Measurements from ENCODE around the gene WDHD1.
A peak's percentile ranks its signal among the peaks of the same experiment; 100 is the strongest.
"Not testable (repeated sequence)": the region's sequence is repeated elsewhere in the genome, so short reads cannot be mapped to it uniquely, and the experiment has no call there.

WDHD1 gene

GRCh38 chr14:55048900-55049436 lies 22.1 kb upstream of the WDHD1 start:
- no peak for DNase-seq (ENCODE audit: low read depth)

- DNase-seq (ENCODE audit: low read depth): no peak
Measured at GRCh38 chr14:55047301-55048053, 20.6 kb upstream of the WDHD1 start.

GRCh38 chr14:55045087-55045486 lies 18.2 kb upstream of the WDHD1 start:
- no peak for DNase-seq (ENCODE audit: low read depth)

GRCh38 chr14:55043528-55043927 lies 16.6 kb upstream of the WDHD1 start:
- no peak for DNase-seq (ENCODE audit: low read depth)

- DNase-seq (ENCODE audit: low read depth): no peak
Measured at GRCh38 chr14:55038708-55039107, 11.8 kb upstream of the WDHD1 start.

GRCh38 chr14:55037995-55038394 lies 11.1 kb upstream of the WDHD1 start:
- not testable (repeated sequence) for DNase-seq (ENCODE audit: low read depth)

GRCh38 chr14:55031190-55031589 lies 4.3 kb upstream of the WDHD1 start:
- no peak for DNase-seq (ENCODE audit: low read depth)

GRCh38 chr14:55028476-55028875 lies 1.6 kb upstream of the WDHD1 start:
- DNase-seq (ENCODE audit: low read depth): no peak

- DNase-seq (ENCODE audit: low read depth): no peak
Measured at GRCh38 chr14:55028066-55028465, 1.2 kb upstream of the WDHD1 start.

- DNase-seq (ENCODE audit: low read depth): no peak
Measured at GRCh38 chr14:55026441-55026792, 482 bp downstream of the WDHD1 start.

- DNase-seq (ENCODE audit: low read depth): no peak
Measured at GRCh38 chr14:55025948-55026347, 951 bp downstream of the WDHD1 start.

- DNase-seq (ENCODE audit: low read depth): not testable (repeated sequence)
Measured at GRCh38 chr14:55024365-55024764, 2.5 kb downstream of the WDHD1 start.

GRCh38 chr14:55019968-55020554 lies 6.8 kb downstream of the WDHD1 start:
- DNase-seq (ENCODE audit: low read depth): no peak

GRCh38 chr14:55015006-55015405 lies 11.9 kb downstream of the WDHD1 start:
- no peak for DNase-seq (ENCODE audit: low read depth)

GRCh38 chr14:55005071-55005470 lies 21.8 kb downstream of the WDHD1 start:
- no peak for DNase-seq (ENCODE audit: low read depth)

GRCh38 chr14:55000381-55000780 lies 26.5 kb downstream of the WDHD1 start:
- peak; percentile 3 for DNase-seq (ENCODE audit: low read depth)

GRCh38 chr14:54985156-54985555 lies 41.7 kb downstream of the WDHD1 start:
- DNase-seq (ENCODE audit: low read depth): no peak

GRCh38 chr14:54981698-54982097 lies 45.2 kb downstream of the WDHD1 start:
- DNase-seq (ENCODE audit: low read depth): peak; percentile 4

- DNase-seq (ENCODE audit: low read depth): no peak
Measured at GRCh38 chr14:54979039-54979438, 47.9 kb downstream of the WDHD1 start.

GRCh38 chr14:54976316-54976715 lies 50.6 kb downstream of the WDHD1 start:
- peak; percentile 26 for DNase-seq (ENCODE audit: low read depth)

GRCh38 chr14:54975856-54976255 lies 51.0 kb downstream of the WDHD1 start:
- no peak for DNase-seq (ENCODE audit: low read depth)

- no peak for DNase-seq (ENCODE audit: low read depth)
Measured at GRCh38 chr14:54974788-54975414, 52.0 kb downstream of the WDHD1 start.

GRCh38 chr14:54967496-54967895 lies 59.4 kb downstream of the WDHD1 start:
- DNase-seq (ENCODE audit: low read depth): no peak

Measured in fibroblast of the conjunctiva (primary cell).